HG03045 (cell line): Measurements from ENCODE around the gene FAM43A.

ENCODE experiments used
- ATAC-seq: cut with Tn5 transposase; IDR thresholded peaks from one replicate; pipeline ENCODE4 v1.9.1; 2021; ENCODE audit warnings: mild to moderate bottlenecking, moderate library complexity; ENCODE audit not compliant: unreplicated experiment

FAM43A gene

DNA sequence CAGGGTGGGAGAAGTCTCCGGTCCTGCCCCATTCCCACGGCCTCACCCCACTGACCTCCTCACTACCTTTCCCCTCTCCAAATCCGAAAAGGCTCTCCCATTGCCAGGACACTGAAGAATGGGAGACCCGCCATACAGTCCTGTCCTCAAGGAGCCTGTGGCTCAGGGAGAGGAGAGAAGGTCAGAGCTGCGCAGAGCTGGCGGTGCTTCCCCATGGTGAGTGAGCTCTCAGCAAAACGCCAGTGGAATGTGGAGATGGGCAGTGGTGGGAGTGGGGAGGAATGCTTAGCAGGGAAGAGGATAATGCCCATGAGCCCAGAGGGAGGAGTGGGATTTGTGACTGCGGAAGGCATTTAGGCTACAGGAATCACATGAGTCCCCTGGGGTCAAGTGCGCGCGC lies 20.1 kb downstream of the FAM43A start:
- ATAC-seq = no peak

DNA sequence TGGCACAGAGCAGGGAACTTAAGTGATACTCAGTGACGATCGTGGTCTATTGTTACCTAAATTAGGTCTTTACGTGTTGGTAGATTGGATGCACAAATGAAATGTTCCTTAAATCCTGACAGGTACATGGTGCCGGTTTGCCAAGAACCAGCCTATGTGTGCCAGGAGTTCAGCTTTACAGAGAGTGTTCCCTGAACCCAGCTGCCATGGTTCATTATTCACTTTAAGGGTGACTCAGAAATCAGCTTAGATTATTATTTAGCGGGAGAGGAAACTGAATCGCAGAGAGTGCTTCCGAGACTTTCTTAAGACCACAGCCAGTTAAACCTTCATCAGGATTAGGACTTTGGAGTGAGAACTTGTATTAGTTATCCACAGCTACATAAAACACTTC lies 21.5 kb downstream of the FAM43A start:
- ATAC-seq = no peak

DNA sequence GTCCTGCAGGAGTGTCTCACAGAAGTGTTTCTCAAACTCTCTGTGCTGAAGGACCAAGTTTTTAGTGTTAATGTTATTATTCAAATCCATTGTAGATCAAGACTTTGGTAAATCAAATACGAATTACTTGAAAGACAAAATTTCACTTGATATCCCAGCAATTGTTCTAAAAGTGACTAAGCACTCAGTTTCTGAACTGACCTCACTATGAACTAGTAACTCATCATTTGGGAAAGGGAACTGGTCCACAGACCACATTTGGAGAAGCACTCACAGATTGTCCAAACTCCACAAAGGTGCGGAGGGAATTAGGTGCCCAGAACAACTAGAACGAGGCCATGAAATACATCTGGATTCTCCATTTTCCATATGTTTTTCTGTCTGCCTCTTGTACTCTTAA lies 25.6 kb downstream of the FAM43A start:
- no peak for ATAC-seq

DNA sequence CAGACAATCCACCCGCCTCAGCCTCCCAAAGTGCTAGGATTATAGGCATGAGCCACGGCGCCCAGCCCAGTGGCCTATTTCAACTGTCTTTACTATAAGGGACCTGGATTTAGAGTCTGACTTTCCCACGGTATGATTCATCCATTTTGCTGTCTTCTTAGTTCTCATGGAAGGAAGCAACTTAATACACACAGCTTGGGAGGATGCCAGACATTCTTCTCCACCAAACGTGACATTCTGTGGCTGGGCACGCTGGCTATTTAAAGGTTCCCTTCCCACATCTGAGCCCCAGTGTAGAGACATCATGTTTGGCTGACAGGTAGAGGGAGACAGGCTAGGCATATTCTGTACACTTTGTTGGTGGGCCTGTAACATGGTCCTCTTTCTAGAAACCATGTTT lies 26.2 kb downstream of the FAM43A start:
- no peak for ATAC-seq

DNA sequence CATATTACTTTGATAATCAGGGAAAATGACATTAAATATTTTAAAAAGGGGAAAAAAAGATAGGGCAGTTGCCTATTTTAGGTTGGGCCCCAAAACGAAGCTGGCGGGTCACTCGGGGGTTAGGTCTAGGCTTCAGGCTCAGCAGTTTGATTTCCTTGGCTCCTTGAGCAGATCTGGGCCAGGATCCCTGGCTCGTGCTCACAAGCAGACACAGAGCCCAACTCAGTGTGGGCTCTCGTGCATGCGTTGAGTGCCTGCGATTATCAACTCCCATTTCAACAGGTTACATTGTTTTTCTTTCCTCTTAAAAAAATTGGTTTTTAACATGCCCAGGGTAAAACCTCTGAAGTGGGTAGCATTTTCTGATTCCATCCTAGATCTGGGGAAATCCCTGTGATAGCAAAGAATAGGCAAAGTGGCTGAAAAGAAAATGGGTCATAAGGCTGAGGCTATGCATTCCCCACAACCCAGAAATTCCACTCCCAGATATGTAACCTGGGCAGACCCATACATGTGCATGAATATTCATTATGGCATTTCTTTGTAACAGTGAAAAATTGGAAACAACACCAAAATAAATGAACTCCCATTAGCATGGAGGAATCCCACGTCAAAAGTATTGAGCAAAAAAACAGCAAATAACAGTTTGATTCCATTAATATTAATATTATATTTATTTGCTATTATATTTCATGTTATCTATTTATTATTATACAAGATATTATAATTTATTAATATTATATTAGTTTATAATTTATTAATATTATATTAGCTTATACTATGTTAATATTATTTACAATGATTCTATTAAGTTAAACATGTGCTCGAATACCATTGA lies 27.8 kb downstream of the FAM43A start:
- ATAC-seq = no peak

DNA sequence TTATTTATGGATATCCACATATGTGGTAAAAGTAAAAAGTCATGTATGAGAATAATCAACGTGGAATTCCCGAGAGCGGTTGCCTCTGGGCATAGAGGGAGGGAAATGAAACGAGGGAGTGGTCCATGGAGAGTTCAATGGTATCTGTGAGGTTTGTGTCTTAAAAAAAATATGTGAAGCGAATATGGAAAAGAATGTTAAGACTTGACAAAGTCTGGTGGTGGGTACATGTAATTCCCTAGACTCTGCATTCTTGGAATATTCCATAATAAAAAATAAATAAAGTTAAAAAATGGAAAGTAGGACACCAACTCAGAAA lies 28.4 kb downstream of the FAM43A start:
- ATAC-seq = no peak

DNA sequence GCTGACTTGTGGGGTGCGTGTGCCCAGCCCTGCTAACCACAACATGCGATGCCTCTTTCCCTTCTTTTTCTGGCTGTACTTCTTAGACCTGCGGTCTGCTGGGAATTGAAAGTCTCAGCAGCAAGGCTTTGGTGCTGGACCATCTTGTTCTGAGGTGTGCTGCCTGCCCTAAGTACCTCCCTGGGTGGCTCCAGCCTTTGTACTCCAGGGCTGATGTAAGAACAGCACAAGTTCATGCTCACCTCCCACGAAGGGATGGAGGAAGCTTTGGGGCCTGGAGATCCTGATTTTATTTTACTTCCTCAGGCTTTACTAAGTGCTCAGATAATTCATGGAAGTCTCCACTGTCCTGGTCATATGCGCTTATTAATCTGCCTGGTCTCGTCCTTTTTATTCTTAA lies 28.9 kb downstream of the FAM43A start:
- ATAC-seq = no peak

DNA sequence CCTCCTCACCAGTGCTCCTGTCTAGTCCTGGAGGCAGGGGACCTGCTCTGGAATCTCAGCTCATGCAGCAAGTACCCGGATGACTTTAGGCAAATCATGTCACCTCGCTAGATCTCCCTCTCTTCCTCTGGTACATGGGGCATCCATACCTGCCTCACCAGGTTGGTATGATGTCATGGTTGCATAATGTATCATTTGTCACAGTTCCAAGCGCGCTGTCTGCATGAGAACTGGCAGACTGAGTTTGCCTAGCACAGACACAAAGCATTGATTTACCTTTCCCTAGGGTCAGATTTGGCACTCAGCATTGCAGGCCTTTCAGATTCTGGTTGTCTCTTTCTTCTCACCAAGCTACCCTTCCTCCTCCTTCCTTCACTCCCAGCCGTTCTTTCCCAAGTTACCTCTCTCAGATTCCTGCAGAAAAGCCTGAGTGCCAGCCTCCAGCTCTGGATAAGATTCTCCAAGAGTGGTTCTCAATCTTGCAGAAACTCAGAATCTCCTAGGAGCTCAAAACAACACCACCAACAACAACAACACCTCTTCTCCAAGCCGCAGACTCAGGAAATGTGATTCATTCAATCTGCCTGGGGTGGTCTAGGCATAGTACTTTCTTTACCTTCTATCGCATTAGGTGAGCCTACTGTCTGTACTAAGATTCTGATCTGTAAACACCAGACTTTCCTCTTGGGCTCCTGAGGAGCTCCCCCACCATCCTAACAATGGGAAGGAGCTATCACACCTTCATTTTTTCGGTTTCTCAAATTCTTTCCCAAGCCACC lies 29.5 kb downstream of the FAM43A start:
- ATAC-seq = no peak

DNA sequence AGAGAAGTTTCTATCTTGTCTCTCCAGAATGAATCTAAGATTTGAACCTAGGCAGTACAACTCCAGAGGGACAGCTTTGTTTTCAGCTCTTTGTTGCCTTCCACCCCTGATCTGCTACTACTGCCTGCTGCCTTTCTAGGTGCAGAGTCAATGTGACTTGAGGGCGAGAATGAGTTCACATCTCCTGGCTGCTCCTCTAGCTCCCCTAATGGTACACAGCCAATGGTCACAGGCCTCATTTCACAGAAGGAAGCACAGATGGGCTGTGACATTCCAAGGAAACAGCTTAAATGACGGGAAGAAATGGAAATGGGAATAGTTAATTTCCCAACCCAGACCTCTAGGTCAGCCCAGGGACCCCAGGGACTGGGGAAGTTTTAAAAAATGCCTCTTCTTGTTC lies 32.4 kb downstream of the FAM43A start:
- ATAC-seq = no peak

DNA sequence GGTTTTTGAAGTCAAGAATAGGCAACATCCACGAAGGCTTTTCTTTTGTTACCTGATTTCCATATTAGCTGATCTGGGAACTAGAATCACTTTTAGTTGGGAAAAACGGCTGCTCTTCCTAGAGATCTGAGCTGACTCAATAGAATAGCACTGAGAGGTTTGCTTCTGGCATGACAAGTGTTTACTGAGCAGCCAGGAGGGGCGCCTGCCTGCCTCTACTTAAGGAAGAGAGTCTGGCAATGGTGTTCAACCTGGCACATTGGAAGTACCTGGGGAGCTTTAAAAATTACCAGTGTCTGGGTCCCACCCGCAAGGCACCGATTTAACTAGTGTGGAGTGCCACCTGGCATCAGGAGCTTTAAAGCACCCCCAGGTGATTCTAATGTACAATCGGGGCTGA lies 34.4 kb downstream of the FAM43A start:
- ATAC-seq = no peak

DNA sequence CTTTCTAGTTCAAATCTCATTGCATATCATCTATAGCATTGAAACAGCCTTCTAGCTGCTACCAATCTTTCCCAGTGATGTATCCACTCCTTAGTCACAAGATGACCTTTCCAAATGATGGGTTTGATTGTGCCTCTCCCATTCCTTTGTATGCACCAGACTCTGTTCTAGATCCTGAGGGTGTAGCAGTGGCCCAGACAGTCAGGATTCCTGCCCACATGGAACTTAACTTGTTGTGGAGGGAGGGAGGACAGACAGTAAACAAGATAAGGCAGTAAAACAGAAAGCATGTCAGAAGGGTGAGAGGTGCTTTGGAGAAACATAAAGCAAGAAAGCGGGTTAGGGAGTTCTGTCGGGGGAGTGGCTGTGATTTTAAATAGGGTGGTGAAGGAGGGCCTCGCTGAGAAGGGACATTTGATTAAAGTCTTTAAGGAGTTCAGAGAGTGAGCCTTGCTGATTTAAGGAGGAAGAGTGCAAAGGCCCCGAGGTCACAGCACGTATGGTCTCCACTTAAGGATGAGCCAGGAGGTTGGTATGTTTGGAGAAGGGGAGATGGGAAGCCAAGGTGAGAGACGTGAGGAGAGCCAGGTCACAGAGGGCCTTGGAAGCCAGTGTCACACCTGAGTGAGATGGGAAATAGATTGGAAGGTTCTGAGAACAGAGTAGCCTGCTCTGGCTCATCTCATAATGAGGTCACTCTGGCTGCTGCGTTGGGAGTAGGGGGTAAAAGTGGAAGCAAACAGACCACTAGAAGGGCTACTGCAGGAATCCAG lies 38.3 kb downstream of the FAM43A start:
- ATAC-seq = no peak

DNA sequence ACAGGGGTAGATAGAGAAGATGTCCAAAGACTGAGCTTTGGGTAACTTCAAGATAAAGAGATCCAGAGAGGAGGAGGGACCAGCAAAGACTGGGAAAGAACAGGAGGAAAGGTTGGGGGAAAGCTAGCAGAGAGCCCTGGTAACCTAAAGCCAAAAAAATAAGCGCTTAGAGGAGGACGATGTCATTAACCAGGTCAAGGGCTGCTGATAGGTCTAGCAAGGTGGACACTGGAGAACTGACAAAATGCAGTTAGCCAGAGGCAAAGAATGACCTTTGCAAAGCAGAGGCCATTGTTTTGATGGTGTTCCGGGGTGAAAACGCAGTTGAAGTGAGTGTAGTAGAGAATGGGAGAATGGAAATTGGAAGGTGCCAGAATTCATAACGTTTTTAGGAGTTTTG lies 39.7 kb downstream of the FAM43A start:
- ATAC-seq = no peak

DNA sequence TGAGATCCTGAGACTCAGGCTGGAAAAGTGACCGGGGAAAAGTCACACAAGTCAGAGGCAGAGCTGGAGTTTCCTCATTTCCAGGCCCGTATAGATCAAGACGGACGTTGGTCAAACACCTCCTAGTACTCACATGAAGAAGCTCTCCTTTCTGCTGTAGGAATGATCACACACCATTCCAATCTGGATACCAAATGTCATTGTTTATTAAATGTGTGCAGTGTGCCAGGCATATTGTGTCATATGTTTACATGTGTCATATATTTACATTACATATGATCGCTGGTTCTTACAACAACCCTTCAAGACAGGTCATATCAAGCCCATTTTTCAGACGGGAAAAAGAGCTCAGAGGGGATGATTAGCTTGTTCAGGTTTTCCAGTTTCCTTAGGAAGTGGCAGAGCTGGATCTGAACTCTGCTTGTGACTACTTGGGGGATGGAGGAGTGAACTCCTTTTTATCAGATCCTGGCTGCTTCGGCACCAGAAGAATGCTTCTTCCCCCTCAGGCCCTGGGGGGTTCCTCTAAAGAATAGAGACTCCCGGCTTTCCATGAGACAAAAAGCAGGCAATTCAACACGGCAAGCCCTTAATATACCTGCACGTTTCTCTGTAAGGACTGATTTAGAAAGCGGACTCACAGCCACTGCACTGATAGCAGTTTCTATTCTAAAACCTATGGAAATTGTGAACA lies 41.9 kb downstream of the FAM43A start:
- ATAC-seq = no peak

DNA sequence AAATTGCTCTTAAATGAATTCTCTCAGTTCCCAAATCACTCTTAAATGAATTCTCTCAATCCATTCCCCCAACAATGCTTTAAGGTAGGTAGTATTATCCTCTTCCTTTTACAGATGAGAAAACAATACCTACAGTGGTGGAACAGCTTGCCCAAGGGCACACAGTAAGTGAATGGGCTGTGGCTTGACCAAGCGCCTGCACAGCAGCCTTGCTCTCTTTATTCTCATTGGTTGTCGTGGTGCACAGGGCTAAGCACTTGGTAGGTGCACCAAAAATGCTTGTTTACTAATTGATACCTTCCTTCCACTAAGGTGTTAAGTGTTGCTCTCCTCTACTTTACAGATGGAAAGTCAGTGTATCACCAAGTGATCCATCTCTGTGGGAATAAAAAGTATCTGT lies 43.3 kb downstream of the FAM43A start:
- ATAC-seq = no peak

DNA sequence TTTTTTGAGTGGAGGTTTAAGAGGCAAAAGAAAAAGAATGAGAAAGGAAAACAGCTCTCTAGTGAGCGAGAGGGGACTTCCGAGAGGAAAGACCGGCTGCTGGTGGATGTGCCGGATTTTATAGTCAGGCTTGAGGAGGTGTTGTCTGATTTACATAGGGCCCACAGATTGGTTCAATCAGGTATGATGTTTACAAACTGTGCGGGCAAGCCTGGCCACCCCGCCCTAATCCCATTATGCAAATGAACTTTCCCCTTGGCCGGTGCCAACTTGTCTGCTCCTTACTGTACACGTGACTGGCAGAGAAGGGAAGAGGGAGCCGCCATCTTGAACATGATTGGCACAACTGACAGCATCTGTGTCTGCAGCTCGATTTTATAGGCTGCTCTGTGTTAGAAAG lies 44.7 kb downstream of the FAM43A start:
- ATAC-seq = no peak

DNA sequence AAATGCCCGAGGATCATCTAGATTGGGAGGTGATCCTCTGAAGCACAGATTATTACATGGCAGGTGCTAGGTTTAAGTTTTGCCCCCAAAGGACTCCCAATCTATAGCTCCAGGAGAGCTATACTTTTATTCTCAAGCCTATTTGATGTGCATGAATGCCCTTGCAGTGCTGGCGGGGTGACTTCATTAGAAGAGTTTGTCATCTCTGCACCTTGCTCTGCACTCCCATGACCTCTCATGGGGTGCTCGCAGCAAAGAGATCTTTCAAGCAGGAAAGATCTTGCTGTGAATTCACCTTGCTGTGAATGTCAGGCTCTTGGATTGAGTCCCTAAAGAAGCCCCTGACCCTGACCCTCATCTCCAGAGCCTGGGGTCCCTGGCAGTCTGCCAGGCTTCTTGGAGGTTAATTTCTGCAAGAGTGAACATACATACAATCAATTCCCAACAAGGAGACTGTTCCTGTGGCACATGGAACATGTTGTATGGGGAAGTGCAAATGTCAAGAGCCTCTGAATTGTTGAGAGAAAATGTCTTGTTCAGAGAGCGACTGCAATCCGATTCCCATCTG lies 45.9 kb downstream of the FAM43A start:
- no peak for ATAC-seq

DNA sequence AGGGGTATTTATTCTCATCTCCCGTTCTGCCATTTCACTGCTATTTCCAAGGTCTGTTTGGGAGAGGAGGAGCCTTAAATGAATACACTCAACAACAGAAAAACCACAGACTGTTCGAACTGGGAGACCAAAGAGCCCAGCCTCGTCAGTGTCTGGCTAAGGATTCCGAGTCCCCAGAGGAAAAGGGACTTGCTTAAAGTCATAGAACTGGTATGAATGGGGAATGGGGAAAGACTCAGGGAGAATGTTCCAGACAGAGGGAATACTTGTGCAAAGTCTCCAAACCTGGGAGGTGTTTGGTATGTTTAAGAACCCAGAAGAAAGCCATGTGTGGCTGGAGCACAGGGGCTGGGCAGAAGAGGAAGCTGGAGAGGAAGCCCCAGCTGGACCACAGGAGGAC lies 46.9 kb downstream of the FAM43A start:
- ATAC-seq = no peak

DNA sequence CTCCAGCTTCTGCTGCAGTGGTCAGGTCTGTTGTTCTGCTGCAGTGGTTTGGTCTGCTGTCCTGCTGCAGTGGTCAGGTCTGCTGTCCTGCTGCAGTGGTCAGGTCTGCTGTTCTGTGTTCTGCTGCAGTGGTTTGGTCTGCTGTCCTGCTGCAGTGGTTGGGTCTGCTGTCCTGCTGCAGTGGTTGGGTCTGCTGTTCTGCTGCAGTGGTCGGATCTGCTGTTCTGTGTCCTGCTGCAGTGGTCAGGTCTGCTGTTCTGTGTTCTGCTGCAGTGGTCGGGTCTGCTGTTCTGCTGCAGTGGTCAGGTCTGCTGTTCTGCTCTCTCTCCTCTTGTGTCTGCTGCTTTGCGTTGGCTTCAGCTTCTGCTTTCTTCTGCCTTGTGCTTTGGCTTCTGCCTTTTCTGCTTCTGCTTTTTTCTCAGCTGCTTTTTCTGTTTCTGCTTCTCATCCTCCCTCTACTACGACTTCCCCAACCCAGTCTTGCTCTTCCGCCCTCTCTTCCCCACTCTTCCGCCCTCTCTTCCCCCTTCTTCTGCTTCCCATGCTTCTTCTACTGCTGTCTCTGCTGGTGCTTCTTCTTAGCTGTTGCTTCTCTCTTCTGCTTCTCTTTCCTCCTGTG lies 50.7 kb downstream of the FAM43A start:
- ATAC-seq = no peak

DNA sequence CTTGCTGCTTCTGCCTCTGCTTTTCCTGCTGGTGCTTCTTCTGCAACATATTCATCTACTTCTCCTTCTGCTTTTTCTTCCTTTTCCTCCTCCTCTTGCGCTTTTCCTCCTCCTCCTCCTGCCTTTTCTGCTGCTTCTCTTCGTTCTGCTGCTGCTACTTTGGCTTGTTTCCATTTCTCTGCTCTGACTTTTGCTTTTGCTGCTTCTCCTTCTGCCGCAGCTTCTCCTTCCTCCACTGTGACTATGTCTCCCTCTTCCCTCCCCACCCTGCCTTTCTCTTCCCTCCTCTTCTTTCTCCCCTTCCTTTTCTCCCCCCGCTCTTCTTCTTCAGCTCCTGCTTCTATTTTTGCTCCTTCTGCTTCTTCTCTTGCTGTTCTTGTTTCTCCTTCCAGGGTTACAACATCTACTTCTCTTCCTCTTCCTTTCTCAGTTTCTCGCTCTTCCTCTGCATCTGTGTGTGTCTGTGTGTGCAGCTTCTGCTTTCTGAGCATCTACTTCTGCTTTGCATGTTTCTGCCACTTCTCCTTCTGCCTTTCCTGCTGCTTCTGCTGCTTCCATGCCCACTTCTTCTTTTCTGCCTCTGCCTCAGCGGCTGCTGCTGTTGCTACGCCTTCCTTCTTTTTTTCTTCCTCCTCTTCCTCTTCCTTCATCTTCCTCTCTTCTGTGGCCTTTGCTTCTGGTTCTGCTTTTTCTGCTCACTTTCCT lies 51.4 kb downstream of the FAM43A start:
- ATAC-seq = no peak
